ENCODE data around the gene ANKRD65.
"Not testable (repeated sequence)": the region's sequence is repeated elsewhere in the genome, so short reads cannot be mapped to it uniquely, and the experiment has no call there.

ANKRD65 gene

DNA sequence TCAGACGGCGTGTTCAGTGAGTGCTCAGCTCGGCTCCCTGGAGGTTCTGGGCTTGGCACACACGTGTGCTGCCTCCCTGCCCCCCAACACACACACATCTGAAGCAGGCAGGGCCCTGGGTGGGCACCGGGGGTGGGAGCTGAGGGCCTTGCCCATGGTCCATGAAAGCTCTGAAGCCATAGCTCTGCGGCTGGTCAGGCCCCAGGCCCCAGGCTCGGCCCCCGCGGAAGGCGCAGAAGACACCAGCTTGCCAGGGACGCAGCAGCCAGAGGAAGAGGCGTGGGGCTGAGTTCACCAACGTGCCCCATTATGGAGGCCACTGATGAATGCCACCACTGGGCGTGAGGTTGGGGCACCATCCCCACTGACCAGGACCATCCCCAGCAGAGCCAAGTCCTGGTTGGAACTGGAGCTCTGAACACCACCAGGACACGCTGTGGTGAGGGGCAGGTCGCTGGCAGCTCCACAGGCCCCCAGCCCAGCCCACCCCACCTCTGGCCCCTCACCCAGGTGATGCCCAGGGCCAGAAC, 50.2 kb downstream of the ANKRD65 start:
- DNase-seq (ENCODE audit: low read depth) = no peak

- DNase-seq (ENCODE audit: low read depth) = not testable (repeated sequence)
Measured at GRCh38 chr1:1370094-1370493, 51.0 kb downstream of the ANKRD65 start.
